Thoracic aorta (tissue), 2 donors: ENCODE measurements around the gene DOCK4. TPM values are rescaled to one million over a fixed set of nuclear protein-coding genes. Genes with fewer than 3 reads are reported as not detected.

Source experiments
- ATAC-seq: fragments of 150-250 bp; one replicate; pipeline ENCODE4 v1.8.0; 2017; ENCODE audit warnings: low read depth; ENCODE audit not compliant: insufficient number of reproducible peaks, low FRiP score
- DNase-seq: peaks from one replicate; pipeline ENCODE4 v3.0.0-alpha.2; 2020; ENCODE audit warnings: low spot score
- H3K27ac ChIP-seq, 2 donors: fragments of 200-600 bp; sonication (generic); 1 replicate in 1 of 2; 2 replicates in 1 of 2; pipeline ENCODE4 v1.5.1; 2016; ENCODE audit warnings: mild to moderate bottlenecking in 2 of 2, moderate library complexity in 2 of 2
- H3K27me3 ChIP-seq: fragments of 200-600 bp; sonication (generic); replicated peaks from 2 replicates; pipeline ENCODE4 v1.6.0; 2016; ENCODE audit warnings: mild to moderate bottlenecking; ENCODE audit not compliant: insufficient read depth
- H3K36me3 ChIP-seq: fragments of 200-600 bp; sonication (generic); one replicate; pipeline ENCODE4 v1.5.1; 2016
- H3K4me1 ChIP-seq, 2 donors: fragments of 200-600 bp; sonication (generic); 1 replicate in 1 of 2; 2 replicates in 1 of 2; pipeline versions ENCODE4 v1.5.1 to v1.6.0; 2016; ENCODE audit warnings: low read depth in 2 of 2, mild to moderate bottlenecking in 1 of 2; ENCODE audit not compliant: control insufficient read depth in 1 of 2
- H3K4me3 ChIP-seq: fragments of 200-600 bp; sonication (generic); 2 replicates; pipeline ENCODE4 v1.5.1; 2016; ENCODE audit warnings: mild to moderate bottlenecking
- H3K9me3 ChIP-seq: fragments of 200-600 bp; sonication (generic); 2 replicates; pipeline ENCODE4 v1.5.1; 2016
- total RNA-seq, 2 donors: library from RNA; depleted of rRNA; stranded (reverse); fragments of >200 nt; gene quantifications; one replicate each; pipeline versions ENCODE4 v1.1.0 to v1.2.3, GENCODE V29; 2016
- TF ChIP-seq, protein P1 (sequence below): fragments of 200-600 bp; sonication (generic); IDR thresholded peaks from one replicate; pipeline ENCODE4 v1.5.1; 2019; ENCODE audit warnings: antibody characterized with exemption

The DOCK4 gene
- 10 to 100 TPM; 22.3 to 71.5 TPM for total RNA-seq

GRCh38 chr7:112206238-112206990 is at the start of gene DOCK4, which contains the start of gene ZNF277:
Gene DOCK4, minus strand, starts transcription at chr7:112206399. Its CDS starts 261 bp downstream, at chr7:112206138.
Gene ZNF277, plus strand, starts transcription at chr7:112206695. Its CDS starts 22 bp downstream, at chr7:112206717.
- Histone ChIP-seq H3K4me3 (peak within 1 kb of the TSS; percentile 87), H3K9me3 (no peaks in the 10 kb centered on the region), H3K27me3 (no peaks in the 10 kb centered on the region), H3K4me1 (peaks cover 0 to 35% of the 10 kb centered on the region in 2 donors), H3K36me3 (no peaks in the 10 kb centered on the region), H3K27ac (peak within 1 kb of the TSS; percentile 80 to 82)
- TF ChIP-seq, protein P1, sequence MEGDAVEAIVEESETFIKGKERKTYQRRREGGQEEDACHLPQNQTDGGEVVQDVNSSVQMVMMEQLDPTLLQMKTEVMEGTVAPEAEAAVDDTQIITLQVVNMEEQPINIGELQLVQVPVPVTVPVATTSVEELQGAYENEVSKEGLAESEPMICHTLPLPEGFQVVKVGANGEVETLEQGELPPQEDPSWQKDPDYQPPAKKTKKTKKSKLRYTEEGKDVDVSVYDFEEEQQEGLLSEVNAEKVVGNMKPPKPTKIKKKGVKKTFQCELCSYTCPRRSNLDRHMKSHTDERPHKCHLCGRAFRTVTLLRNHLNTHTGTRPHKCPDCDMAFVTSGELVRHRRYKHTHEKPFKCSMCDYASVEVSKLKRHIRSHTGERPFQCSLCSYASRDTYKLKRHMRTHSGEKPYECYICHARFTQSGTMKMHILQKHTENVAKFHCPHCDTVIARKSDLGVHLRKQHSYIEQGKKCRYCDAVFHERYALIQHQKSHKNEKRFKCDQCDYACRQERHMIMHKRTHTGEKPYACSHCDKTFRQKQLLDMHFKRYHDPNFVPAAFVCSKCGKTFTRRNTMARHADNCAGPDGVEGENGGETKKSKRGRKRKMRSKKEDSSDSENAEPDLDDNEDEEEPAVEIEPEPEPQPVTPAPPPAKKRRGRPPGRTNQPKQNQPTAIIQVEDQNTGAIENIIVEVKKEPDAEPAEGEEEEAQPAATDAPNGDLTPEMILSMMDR: peak; percentile 7
- DNase-seq (peak; percentile 97), ATAC-seq (peak; percentile 94)

GRCh38 chr7:112255388-112255720 is 49.2 kb upstream of the DOCK4 start:
- ATAC-seq (no peak), DNase-seq (no peak)
- no peaks in the 10 kb centered on the region for H3K27me3 ChIP-seq

DNA sequence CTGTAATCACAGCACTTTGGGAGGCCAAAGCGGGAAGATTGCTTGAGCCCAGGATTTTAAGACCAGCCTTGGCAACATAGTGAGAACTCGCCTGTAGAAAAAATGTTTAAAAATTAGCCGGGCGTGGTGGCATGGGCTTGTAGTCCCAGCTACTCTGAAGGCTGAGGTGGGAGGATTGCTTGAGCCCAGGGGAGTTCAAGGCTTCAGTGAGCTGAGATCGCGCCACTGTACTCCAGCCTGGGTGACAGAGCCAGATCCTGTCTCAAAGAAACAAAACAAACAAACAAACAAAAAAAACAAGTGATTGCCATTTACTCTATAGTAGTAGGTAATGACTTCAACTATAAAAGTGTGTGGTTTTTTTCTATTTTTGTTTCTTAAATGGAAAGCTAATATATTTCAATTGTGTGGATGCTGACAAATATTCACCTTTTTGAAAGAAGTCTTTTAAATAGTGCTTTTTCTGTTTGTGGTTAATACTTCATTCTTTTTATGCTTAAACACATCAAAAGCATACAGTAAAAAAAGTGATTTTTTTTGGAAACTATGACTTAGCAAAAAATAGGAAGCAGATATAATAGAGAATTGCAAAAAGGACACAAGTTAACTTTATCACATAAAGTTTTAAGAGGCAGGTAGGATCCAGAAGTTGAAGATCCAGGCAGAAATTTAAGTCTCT is 48.6 kb upstream of the DOCK4 start:
- H3K27me3 ChIP-seq: no peaks in the 10 kb centered on the region
- no peaks in the 10 kb centered on the region for H3K9me3 ChIP-seq
- no peak overlapping the region for H3K4me3 ChIP-seq
- H3K4me1 ChIP-seq: peaks cover 0 to 5% of the 10 kb centered on the region in 2 donors
- H3K36me3 ChIP-seq: no peaks in the 10 kb centered on the region
- TF ChIP-seq, protein P1: no peak
- no peak for ATAC-seq
- DNase-seq: no peak
- H3K27ac ChIP-seq: no peak overlapping the region

More at GRCh38 chr7:112255388-112255720, 49.2 kb upstream of the DOCK4 start:
- H3K27ac ChIP-seq: no peak overlapping the region
- H3K36me3 ChIP-seq: no peaks in the 10 kb centered on the region
- no peak overlapping the region for H3K4me3 ChIP-seq
- no peaks in the 10 kb centered on the region for H3K9me3 ChIP-seq
- TF ChIP-seq, protein P1: no peak
- peaks cover 0 to 5% of the 10 kb centered on the region in 2 donors for H3K4me1 ChIP-seq

GRCh38 chr7:112254156-112254555 is 48.0 kb upstream of the DOCK4 start:
- no peak for ATAC-seq
- no peaks in the 10 kb centered on the region for H3K36me3 ChIP-seq
- H3K4me3 ChIP-seq: no peak overlapping the region
- H3K4me1 ChIP-seq: peaks cover 0 to 5% of the 10 kb centered on the region in 2 donors
- no peak for DNase-seq
- no peaks in the 10 kb centered on the region for H3K27me3 ChIP-seq
- no peak overlapping the region for H3K27ac ChIP-seq
- no peaks in the 10 kb centered on the region for H3K9me3 ChIP-seq
- TF ChIP-seq, protein P1: no peak

DNA sequence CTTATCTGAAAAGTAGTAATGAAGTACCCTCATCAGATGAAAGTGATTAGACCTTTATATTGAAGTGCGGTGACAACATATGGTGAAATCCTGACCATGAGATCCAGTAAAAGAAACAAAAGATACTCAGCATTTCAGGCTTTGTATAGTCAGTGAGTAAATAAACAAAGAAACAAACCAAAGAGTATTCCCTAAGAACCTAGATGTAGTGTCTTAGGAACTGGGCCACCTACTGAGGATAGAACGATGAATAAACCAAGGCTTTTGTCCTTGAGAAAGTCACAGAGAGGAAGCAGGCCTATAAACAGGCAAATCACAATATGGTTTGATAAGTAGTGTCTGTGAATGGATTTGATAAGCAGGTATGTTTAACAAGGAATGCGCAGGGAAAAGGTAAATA is 46.5 kb upstream of the DOCK4 start:
- no peaks in the 10 kb centered on the region for H3K36me3 ChIP-seq
- no peaks in the 10 kb centered on the region for H3K9me3 ChIP-seq
- H3K27me3 ChIP-seq: no peaks in the 10 kb centered on the region
- DNase-seq: no peak
- peaks cover 0 to 5% of the 10 kb centered on the region in 2 donors for H3K4me1 ChIP-seq
- no peak overlapping the region for H3K4me3 ChIP-seq
- TF ChIP-seq, protein P1: no peak
- no peak for ATAC-seq
- H3K27ac ChIP-seq: no peak overlapping the region
